ENCODE data around the gene KCNQ2.

Gene KCNQ2

GRCh38 chr20:63449025-63449424, 23.4 kb downstream of the KCNQ2 start:
- ATAC-seq (ENCODE audit: insufficient read depth, low read depth): no peak
- H3K9ac ChIP-seq (ENCODE audit: low read depth, low read length): no peak overlapping the region
- TF ChIP-seq EZH2 (IDR thresholded peaks at IDR 0.05; ENCODE audit: borderline replicate concordance, low read depth, low read length, severe bottlenecking) (no peak), CTCF (IDR thresholded peaks at IDR 0.05; ENCODE audit: borderline replicate concordance, extremely low read depth, low read length, poor library complexity, severe bottlenecking) (no peak)

GRCh38 chr20:63448031-63448430, 24.4 kb downstream of the KCNQ2 start:
- Histone ChIP-seq H3K27me3 (ENCODE audit: insufficient read depth, low read length, poor library complexity) (no peaks in the 10 kb centered on the region), H3K4me3 (ENCODE audit: low read depth in 1 of 2, low read length in 2 of 2) (no peak overlapping the region), H3K27ac (ENCODE audit: low read length) (no peak overlapping the region), H3K9me3 (ENCODE audit: insufficient read depth, low read length, severe bottlenecking) (peaks cover 7% of the 10 kb centered on the region), H3K79me2 (ENCODE audit: insufficient read depth, low read length) (no peaks in the 10 kb centered on the region), H3K4me1 (ENCODE audit: insufficient read depth, low read length) (no peaks in the 10 kb centered on the region), H3K36me3 (ENCODE audit: insufficient read depth, low read length) (no peaks in the 10 kb centered on the region), H4K20me1 (ENCODE audit: insufficient read depth, low read length) (peaks cover 8% of the 10 kb centered on the region; the same call in 1 of the 2 replicates), H2AFZ (ENCODE audit: low read depth, low read length) (no peak overlapping the region), H3K4me2 (ENCODE audit: insufficient read depth, low read length) (no peak overlapping the region), H3K9ac (ENCODE audit: low read depth, low read length) (no peak overlapping the region)
- TF ChIP-seq CTCF (IDR thresholded peaks at IDR 0.05; ENCODE audit: borderline replicate concordance, extremely low read depth, low read length, poor library complexity, severe bottlenecking): no peak
- TF ChIP-seq EZH2 (IDR thresholded peaks at IDR 0.05; ENCODE audit: borderline replicate concordance, low read depth, low read length, severe bottlenecking): no peak
- ATAC-seq (ENCODE audit: insufficient read depth, low read depth): no peak
- no peak for DNase-seq

More at GRCh38 chr20:63449025-63449424, 23.4 kb downstream of the KCNQ2 start:
- no peaks in the 10 kb centered on the region for H3K36me3 ChIP-seq (ENCODE audit: insufficient read depth, low read length)
- H3K27ac ChIP-seq (ENCODE audit: low read length): no peak overlapping the region
- no peak overlapping the region for H3K4me3 ChIP-seq (ENCODE audit: low read depth in 1 of 2, low read length in 2 of 2)
- no peaks in the 10 kb centered on the region for H3K79me2 ChIP-seq (ENCODE audit: insufficient read depth, low read length)
- H3K9me3 ChIP-seq (ENCODE audit: insufficient read depth, low read length, severe bottlenecking): no peaks in the 10 kb centered on the region
- H3K4me2 ChIP-seq (ENCODE audit: insufficient read depth, low read length): no peak overlapping the region
- no peaks in the 10 kb centered on the region for H3K27me3 ChIP-seq (ENCODE audit: insufficient read depth, low read length, poor library complexity)
- no peaks in the 10 kb centered on the region for H3K4me1 ChIP-seq (ENCODE audit: insufficient read depth, low read length)
- H4K20me1 ChIP-seq (ENCODE audit: insufficient read depth, low read length): peaks cover 8% of the 10 kb centered on the region; the same call in 1 of the 2 replicates
- no peak for DNase-seq
- no peak overlapping the region for H2AFZ ChIP-seq (ENCODE audit: low read depth, low read length)

GRCh38 chr20:63447320-63447719, 25.1 kb downstream of the KCNQ2 start:
- no peak overlapping the region for H2AFZ ChIP-seq (ENCODE audit: low read depth, low read length)
- TF ChIP-seq EZH2 (IDR thresholded peaks at IDR 0.05; ENCODE audit: borderline replicate concordance, low read depth, low read length, severe bottlenecking): no peak
- no peak for TF ChIP-seq CTCF (IDR thresholded peaks at IDR 0.05; ENCODE audit: borderline replicate concordance, extremely low read depth, low read length, poor library complexity, severe bottlenecking)
- DNase-seq (no peak), ATAC-seq (ENCODE audit: insufficient read depth, low read depth) (no peak)
- H3K79me2 ChIP-seq (ENCODE audit: insufficient read depth, low read length): no peaks in the 10 kb centered on the region
- H4K20me1 ChIP-seq (ENCODE audit: insufficient read depth, low read length): peaks cover 4% of the 10 kb centered on the region; the same call in 1 of the 2 replicates
- no peaks in the 10 kb centered on the region for H3K4me1 ChIP-seq (ENCODE audit: insufficient read depth, low read length)
- no peaks in the 10 kb centered on the region for H3K27me3 ChIP-seq (ENCODE audit: insufficient read depth, low read length, poor library complexity)
- peaks cover 7% of the 10 kb centered on the region for H3K9me3 ChIP-seq (ENCODE audit: insufficient read depth, low read length, severe bottlenecking)
- no peaks in the 10 kb centered on the region for H3K36me3 ChIP-seq (ENCODE audit: insufficient read depth, low read length)
- no peak overlapping the region for H3K9ac ChIP-seq (ENCODE audit: low read depth, low read length)
- no peak overlapping the region for H3K27ac ChIP-seq (ENCODE audit: low read length)
- H3K4me2 ChIP-seq (ENCODE audit: insufficient read depth, low read length): no peak overlapping the region
- H3K4me3 ChIP-seq (ENCODE audit: low read depth in 1 of 2, low read length in 2 of 2): no peak overlapping the region

All from DND-41 (cell line).